Measurements from ENCODE around the gene HSPB6. TPM values are rescaled to one million over a fixed set of nuclear protein-coding genes. Genes with fewer than 3 reads are reported as not detected.

HSPB6 gene
- total and polyA plus RNA-seq, 8 donors = 38.3 to 91.7 (median 66.5) TPM

DNA sequence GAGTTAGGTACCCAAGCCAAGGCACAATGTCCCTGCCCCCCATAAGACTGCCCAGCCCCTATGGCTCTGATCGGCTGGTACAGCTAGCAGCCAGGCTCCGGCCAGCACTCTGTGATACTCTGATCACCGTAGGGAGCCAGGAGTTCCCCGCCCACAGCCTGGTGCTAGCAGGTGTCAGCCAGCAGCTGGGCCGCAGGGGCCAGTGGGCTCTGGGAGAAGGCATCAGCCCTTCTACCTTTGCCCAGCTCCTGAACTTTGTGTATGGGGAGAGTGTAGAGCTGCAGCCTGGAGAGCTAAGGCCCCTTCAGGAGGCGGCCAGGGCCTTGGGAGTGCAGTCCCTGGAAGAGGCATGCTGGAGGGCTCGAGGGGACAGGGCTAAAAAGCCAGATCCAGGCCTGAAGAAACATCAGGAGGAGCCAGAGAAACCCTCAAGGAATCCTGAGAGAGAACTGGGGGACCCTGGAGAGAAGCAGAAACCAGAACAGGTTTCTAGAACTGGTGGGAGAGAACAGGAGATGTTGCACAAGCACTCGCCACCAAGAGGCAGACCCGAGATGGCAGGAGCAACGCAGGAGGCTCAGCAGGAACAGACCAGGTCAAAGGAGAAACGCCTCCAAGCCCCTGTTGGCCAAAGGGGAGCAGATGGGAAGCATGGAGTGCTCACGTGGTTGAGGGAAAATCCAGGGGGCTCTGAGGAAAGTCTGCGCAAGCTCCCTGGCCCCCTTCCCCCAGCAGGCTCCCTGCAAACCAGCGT is 42.1 kb downstream of the HSPB6 start:
- no peak overlapping the region for H3K27ac ChIP-seq

DNA sequence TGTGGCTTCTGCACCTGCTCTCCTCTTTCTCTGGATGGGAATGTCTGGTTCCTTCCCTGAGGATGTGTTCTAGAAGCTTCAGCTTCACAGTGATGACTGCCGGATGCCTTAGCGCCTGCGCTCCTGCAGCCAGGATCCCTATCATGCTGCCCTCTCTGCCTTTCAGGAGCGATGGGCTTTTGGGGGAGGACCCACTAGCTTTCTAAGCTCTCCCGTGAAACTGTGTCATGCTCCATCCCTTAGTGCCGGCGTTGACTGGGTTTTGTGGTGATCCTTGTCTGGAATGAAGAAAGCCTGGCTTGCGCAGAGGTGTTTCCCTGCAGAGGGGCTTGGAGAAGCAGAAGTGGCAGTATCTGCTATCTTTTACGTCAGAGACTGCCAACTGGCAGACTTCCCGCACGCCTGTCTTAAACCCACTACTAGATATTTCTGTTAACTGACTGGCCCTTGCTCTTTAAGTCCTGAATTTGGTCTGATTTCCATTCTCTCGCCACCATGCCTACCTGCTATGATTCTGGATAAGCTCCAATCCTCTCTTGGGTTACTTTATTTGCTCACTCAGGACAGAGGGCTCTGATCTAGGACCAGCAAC is 42.8 kb downstream of the HSPB6 start:
- no peak overlapping the region for H3K27ac ChIP-seq
- no peak overlapping the region for H3K4me3 ChIP-seq
- ATAC-seq = no peak
- peaks cover 11 to 24% of the 10 kb centered on the region in 2 donors for H3K4me1 ChIP-seq
- H3K27me3 ChIP-seq = peaks cover 0 to 14% of the 10 kb centered on the region in 2 donors
- TF ChIP-seq CTCF (IDR thresholded peaks at IDR 0.05) = no peak
- H3K9me3 ChIP-seq = no peaks in the 10 kb centered on the region
- intact Hi-C loops (cut with DNase I) = no loop called here
- H3K36me3 ChIP-seq = no peaks in the 10 kb centered on the region
- no peak for DNase-seq

More for the DNA sequence above, 42.1 kb downstream of the HSPB6 start:
- Histone ChIP-seq H3K27me3 (peaks cover 0 to 10% of the 10 kb centered on the region in 2 donors), H3K9me3 (no peaks in the 10 kb centered on the region), H3K4me1 (peaks cover 12 to 32% of the 10 kb centered on the region in 2 donors), H3K4me3 (no peak overlapping the region), H3K36me3 (peaks cover 0 to 3% of the 10 kb centered on the region in 2 donors)
- ATAC-seq (no peak), DNase-seq (no peak)
- TF ChIP-seq CTCF (IDR thresholded peaks at IDR 0.05) = no peak
- intact Hi-C loops (cut with DNase I) = no loop called here

GRCh38 chr19:35713506-35713850 is 43.4 kb downstream of the HSPB6 start:
- Histone ChIP-seq H3K27me3 (peaks cover 0 to 19% of the 10 kb centered on the region in 2 donors), H3K27ac (no peak overlapping the region), H3K4me3 (no peak overlapping the region), H3K4me1 (peaks cover 7 to 19% of the 10 kb centered on the region in 2 donors), H3K36me3 (no peaks in the 10 kb centered on the region), H3K9me3 (no peaks in the 10 kb centered on the region)
- intact Hi-C loops (cut with DNase I) = no loop called here
- no peak for TF ChIP-seq CTCF (IDR thresholded peaks at IDR 0.05)
- DNase-seq (no peak), ATAC-seq (no peak)

- no peak for DNase-seq
- intact Hi-C loops (cut with DNase I) = no loop called here
- TF ChIP-seq CTCF (IDR thresholded peaks at IDR 0.05) = no peak
- Histone ChIP-seq H3K4me1 (peaks cover 7 to 16% of the 10 kb centered on the region in 2 donors), H3K36me3 (no peaks in the 10 kb centered on the region), H3K9me3 (no peaks in the 10 kb centered on the region), H3K4me3 (no peak overlapping the region), H3K27me3 (peaks cover 0 to 25% of the 10 kb centered on the region in 2 donors), H3K27ac (no peak overlapping the region)
- ATAC-seq = no peak
Observed at GRCh38 chr19:35712567-35713505, 44.0 kb downstream of the HSPB6 start.

Data from left lung (tissue), 10 donors.